ENCODE measurements around the gene GPR107.
"Not testable (repeated sequence)": the region's sequence is repeated elsewhere in the genome, so short reads cannot be mapped to it uniquely, and the experiment has no call there.

GPR107 gene

DNA sequence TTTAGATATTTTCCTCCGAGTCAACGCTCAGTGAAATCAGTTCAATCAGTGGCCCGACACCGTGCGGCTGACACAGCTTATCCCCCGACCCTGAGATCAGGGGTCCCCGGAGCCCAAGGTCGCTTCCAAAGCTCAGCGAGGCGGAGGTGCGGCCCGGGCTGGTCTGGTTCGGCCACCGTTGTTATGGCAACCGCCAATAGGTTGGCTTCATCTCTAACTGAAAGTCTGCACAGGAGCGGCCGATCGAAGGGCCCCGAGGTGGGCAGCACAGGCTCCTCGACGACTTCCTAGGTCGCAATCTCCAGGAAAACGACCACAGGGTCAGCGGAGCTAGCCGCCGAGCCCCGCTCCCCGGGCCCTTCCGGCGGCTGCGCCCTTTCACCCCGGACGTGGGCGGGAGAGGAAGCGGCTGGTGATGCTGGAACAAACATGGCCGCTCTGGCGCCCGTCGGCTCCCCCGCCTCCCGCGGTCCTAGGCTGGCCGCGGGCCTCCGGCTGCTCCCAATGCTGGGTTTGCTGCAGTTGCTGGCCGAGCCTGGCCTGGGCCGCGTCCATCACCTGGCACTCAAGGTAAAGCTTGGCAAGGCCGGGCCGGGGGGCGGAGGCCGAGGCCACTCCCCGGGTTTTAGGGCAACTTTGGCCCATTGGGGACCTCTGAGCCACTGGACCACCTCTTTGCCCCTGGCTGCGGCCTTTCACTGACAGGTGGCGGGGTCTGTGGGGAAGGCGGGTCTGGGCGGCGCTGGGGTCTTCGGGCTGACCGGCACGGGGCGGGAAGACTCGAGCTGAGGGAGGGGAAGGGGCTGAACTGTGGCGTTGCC is at the start of gene GPR107:
Gene GPR107 (plus strand): TSS at position 403 of the 821 bp plus-strand sequence. CDS start 27 bp downstream, at position 430.
- DNase-seq = peak; percentile 77

GRCh38 chr9:130003943-130004552 is 49.7 kb upstream of the GPR107 start:
- no peak for DNase-seq

DNA sequence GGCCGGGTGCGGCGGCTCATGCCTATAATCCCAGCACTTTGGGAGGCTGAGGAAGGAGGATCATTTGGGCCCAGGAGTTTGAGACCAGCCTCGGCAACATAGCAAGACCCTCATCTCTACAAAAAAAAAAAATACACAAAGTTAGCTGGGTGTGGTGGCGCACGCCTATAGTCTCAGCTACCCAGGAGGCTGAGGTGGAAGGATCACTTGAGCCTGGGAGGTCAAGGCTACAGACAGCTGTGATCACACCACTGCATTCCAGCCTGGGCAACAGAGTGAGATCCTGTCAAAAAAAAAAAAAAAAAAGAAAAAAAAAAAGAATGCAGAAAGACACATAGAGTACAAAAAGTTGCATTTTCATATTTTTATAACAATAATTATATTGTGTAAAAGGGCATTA is 46.8 kb upstream of the GPR107 start:
- not testable (repeated sequence) for DNase-seq

- no peak for DNase-seq
These were observed 45.2 kb upstream of the GPR107 start for GRCh38 chr9:130008538-130008937.

DNA sequence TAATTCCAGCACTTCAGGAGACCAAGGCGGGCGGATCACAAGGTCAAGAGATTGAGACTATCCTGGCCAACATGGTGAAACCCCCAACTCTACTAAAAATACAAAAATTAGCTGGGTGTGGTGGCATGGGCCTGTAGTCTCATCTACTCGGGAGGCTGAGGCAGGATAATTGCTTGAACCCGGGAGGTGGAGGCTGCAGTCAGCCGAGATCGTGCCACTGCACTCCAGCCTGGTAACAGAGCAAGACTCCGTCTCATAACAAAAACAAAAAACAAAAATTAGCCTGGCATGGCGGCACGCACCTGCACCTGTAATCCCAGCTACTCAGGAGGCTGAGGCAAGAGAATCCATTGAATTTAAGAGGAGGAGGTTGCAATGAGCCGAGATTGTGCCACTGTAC is 44.2 kb upstream of the GPR107 start:
- not testable (repeated sequence) for DNase-seq

GRCh38 chr9:130010151-130010988 is 43.3 kb upstream of the GPR107 start:
- DNase-seq = no peak

- DNase-seq = no peak
These were observed 40.4 kb upstream of the GPR107 start for GRCh38 chr9:130013326-130013725.

- DNase-seq = no peak
These were observed 38.2 kb upstream of the GPR107 start for GRCh38 chr9:130015353-130016019.

DNA sequence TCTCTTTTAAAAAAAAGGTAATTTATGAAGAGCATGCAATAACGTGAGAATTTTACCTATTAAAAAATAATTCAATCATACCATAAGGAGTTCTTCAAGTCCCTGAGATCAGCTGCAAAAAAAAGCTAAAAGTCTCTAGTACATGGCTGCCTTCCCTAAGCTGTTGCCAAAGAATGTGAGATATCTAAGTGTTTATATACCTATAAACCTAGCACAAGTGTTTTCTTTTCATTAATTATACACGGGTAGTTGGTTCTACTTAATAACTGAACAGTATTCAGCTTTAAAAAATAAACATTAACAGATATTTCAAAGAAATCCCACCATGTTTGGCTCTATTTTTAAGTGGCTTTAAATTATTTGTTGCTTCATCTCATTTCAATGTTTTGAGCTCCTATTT is 36.6 kb upstream of the GPR107 start:
- no peak for DNase-seq

DNA sequence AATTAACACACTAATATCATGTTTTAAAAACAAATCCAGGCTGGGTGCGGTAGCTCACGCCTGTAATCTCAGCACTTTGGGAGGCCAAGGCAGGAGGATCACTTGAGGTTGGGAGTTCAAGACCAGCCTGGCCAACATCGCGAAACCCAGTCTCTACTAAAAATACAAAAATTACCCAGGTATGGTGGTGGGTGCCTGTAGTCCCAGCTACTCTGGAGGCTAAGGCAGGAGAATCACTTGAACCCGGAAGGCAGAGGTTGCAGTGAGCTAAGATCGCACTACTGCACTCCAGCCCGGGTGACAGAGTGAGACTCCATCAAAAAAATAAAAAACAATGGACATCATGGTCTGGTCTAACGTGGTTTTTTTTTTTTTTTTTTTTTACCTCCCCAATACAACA is 36.2 kb upstream of the GPR107 start:
- not testable (repeated sequence) for DNase-seq

- no peak for DNase-seq
These were observed 35.4 kb upstream of the GPR107 start for GRCh38 chr9:130018265-130018664.

GRCh38 chr9:130020618-130021017 is 33.1 kb upstream of the GPR107 start:
- DNase-seq = no peak

- DNase-seq = no peak
These were observed 32.6 kb upstream of the GPR107 start for GRCh38 chr9:130021123-130021522.

DNA sequence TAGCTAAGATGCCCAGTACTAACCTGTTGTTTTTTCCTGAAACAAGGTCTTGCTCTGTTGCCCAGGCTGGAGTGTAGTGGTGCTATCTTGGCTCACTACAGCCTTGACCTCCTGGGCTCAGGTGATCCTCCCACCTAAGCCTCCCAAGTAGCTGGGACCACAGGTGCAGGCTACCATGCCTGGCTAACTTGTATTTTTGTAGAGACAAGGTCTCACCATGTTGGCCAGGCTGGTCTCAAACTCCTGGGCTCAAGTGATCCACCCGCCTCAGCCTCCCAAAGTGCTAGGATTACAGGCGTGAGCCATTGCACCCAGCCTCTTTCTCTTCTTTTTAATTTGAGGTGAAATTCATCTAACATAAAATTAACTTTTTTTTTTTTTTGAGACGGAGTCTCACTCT is 31.9 kb upstream of the GPR107 start:
- not testable (repeated sequence) for DNase-seq

DNA sequence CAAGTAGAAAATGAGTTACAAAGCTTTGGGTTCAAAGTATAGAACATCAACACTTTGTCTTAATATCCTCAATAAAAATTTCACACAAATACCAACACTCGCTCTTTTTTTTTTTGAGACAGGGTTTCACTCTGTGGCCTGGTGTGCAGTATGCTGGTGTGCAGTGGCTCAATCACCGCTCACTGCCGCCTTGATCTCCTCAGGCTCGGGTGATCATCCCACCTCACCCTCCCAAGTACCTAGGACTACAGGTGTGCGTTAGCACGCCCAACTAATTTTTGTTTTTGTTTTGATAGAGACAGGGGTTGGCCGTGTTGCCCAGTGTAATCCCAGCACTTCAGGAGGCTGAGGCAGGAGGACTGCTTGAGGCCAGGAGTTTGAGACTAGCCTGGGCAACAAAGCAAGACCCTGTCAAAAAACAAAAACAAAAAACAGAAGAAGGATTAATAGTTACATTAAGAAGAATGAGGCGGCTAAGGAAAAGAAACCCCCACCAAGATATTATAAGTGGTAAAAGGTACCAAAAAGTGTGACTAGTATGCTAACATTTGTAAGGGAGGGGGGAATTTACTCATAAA is 31.1 kb upstream of the GPR107 start:
- DNase-seq = no peak

DNA sequence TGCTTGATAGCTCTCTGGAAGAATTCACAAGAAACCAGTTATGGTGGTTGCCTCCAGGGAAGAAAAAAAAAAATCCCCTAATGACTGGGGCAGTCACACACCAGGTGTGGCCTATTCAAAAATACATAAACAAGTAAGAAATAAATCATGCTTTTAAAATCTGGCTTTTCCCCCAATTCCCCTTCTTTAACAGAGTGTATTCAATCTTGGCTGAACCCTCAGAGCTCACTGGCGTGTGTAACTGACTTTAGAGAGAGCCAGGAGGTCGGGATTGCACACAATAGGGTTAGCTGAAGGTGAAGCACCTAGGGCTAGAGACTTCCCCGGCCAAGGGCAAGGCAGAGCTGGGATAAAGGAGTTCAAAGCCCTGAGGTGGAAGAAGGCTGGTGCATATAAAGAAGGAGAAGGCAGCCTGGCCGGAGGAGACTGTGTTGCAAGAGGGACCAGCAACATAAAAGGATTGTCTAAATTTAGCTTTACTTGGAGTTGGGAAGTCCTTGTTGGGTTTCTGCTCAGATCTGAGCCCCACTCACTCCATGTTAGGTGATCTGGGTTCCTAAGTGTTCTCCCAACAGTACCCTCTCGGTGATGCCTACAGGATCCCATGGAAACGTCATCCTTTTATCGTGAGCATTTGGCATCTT is 30.4 kb upstream of the GPR107 start:
- DNase-seq = no peak

GRCh38 chr9:130023994-130024596 is 29.6 kb upstream of the GPR107 start:
- DNase-seq = no peak

DNA sequence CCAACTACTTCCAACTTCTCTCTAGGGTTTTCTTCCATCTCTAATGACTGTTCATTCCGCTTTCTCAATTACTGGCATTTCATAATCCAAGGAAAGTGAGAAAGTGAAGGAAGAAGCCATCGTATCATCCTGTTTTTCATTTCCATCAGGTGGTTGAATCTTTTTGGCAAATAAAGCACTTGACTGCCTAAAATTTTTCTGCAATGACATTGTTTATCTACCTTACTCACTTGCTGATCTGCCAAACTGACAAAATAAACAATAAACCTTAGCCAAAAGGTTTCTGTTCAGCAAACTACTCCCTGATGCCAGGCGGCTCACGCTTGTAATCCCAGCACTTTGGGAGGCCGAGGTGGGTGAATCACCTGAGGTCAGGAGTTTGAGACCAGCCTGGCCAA is 29.1 kb upstream of the GPR107 start:
- DNase-seq = no peak

GRCh38 chr9:130026583-130027340 is 26.9 kb upstream of the GPR107 start:
- DNase-seq = no peak

DNA sequence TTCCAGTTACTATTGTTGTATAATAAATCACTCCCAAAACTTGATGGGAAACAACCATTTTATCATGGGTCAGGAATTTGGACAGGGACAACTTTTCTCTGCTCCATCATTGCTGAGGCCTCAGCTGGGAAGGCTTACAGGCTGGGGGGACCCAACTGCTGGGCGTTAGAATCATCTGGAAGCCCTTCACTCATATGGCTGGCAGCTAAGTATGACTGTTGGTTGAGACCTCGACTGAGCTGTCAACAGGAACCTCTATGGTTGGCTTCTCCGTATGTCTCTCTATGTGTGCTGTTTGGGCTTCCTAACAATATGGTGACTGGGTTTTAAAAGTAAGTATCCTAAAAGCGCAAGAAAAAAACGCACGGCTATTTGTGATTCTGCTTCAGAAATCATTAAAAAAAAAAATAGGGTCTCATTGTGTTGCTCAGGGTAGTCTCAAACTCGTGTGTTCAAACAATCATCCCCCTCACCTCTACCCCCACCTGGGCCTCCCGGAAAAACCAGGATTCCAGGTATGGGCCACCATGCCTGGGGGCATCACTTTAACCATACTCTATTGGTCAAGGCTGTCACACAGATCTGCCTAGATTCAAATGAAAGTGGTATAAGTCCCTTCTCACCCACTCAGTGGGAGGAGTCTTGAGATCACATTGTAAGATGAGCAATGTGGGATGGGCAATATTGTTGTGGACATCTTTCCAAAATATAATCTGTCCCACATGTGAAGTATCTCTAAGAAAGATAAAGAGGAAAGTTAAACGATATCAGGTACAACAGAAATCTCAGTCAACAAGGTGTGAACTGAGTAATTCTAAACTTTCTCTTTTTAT is 26.0 kb upstream of the GPR107 start:
- no peak for DNase-seq
